Measurements from ENCODE around the gene SMAD7. TPM values are rescaled to one million over a fixed set of nuclear protein-coding genes. Genes with fewer than 3 reads are reported as not detected.
A peak's percentile ranks its signal among the peaks of the same experiment; 100 is the strongest.

Gene SMAD7
- total RNA-seq: 61.2 to 99.9 TPM (median 70.1 TPM) in 3 replicates
- long read RNA-seq, full-length matches to known transcripts: 98 of 107 reads
- long read RNA-seq, partial matches to known transcripts: 1 of 107 reads
- long read RNA-seq, other reads (novel, unspliced or antisense): 8 of 107 reads

DNA sequence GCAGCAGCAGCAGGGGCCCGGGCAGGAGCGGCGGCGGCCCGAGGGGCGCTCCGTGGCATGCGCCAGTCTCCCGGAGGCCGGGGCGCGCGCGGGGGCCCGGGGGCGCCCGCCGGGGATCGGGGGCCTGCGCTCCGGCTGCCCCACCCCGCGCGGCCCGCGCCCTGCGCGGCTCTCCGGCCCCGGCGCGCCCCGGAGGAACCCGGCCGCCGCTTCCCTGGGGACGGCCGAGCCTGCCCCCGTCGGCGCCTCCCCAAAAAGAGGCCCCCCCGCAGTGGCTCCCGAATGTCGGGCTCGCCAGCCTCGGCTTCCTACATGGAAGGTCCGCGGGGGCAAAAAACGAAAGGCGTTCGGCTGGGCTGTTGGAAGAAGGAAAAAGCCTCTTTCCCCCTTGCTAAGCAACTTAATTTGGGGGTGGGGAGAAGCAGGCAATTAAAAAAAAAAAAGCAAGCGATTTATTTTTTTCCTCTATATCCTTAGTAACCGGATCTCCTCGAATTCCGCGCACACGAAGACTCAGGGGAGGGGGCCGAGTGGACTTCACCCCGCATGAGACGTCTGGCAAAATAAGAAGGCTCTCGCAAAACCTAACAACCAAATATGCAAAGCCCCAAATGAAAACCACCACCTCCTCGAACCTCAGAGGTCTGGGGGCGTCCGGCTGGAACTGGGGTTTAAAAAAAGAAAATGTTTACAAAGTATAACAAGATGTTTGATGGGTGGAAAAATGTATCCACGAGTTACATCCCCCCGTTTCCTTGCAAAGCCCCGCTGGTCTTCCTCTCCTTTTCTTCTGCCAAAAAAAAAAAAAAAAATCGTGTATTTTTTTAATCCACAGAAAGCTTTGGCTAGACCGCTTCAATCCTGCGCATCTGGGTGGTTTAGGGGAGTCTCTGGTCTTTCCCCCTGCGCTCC is at the start of gene SMAD7:
SMAD7 (minus strand) TSS at position 430 of the 912 bp plus-strand sequence. CDS start 541 bp downstream, outside the sequence.
- H3K4me3 Mint-ChIP-seq (ENCODE audit: unreplicated experiment): peak within 1 kb of the TSS; percentile 90
- H3K4me1 Mint-ChIP-seq (ENCODE audit: low read depth): peaks cover 38% of the 10 kb centered on the region
- no peaks in the 10 kb centered on the region for H3K9me3 Mint-ChIP-seq (ENCODE audit: low read depth)
- H3K27ac Mint-ChIP-seq (ENCODE audit: unreplicated experiment): peak within 1 kb of the TSS; percentile 95
- peaks cover 33% of the 10 kb centered on the region for H3K36me3 Mint-ChIP-seq (ENCODE audit: low read depth)
- no peak for TF ChIP-seq CTCF (IDR thresholded peaks at IDR 0.05)
- H3K27me3 Mint-ChIP-seq (ENCODE audit: low read depth): no peaks in the 10 kb centered on the region
- no peak for DNase-seq (ENCODE audit: low spot score)

- no peaks in the 10 kb centered on the region for H3K9me3 Mint-ChIP-seq (ENCODE audit: low read depth)
- no peak for DNase-seq (ENCODE audit: low spot score)
- no peak for TF ChIP-seq CTCF (IDR thresholded peaks at IDR 0.05)
- no peaks in the 10 kb centered on the region for H3K36me3 Mint-ChIP-seq (ENCODE audit: low read depth)
- H3K4me1 Mint-ChIP-seq (ENCODE audit: low read depth): peaks cover 52% of the 10 kb centered on the region
- H3K27me3 Mint-ChIP-seq (ENCODE audit: low read depth): no peaks in the 10 kb centered on the region
- no peak overlapping the region for H3K27ac Mint-ChIP-seq (ENCODE audit: unreplicated experiment)
- no peak overlapping the region for H3K4me3 Mint-ChIP-seq (ENCODE audit: unreplicated experiment)
Observed at GRCh38 chr18:48999569-48999968, 48.8 kb upstream of the SMAD7 start.

DNA sequence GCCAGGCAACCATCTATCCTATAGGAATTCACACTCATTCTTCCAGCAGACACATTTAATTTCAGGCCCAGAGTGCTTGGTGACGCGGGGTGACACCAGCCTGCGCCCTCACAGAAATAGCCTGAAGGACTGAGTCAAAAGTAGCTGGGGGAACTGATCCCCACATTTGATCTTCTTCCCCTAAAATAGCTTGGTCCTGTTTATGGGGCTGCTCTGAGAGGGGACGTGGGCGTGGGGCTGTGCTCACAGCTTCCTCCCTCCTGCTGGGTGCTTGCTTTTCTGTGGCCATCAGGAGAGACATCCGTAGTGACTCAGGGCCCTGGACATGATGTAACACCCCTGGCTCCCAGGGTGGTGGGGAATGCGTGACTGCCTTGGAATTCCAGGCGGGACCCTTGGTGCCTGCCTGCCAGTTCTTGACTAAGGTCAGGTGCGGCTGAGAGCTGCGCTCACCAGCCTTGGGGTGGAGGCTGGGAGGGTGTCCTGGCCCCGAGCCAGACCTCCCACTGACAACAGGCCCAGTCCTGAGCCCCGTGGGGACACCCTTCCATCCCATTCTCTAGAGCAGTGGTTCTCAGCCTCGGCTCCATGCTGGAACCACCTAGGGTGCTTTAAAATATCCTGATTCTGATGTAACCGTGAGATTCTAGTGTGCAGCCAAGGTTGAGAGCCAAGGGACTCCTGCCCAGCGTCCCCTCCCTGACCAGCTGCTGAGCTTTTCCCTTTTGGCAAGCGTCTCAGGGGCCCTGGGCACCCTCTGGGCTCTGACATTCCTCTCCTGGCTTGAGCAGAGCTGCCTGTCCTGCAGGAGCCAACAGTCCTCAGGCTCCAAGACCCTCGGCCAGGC is 47.4 kb upstream of the SMAD7 start:
- Mint-ChIP-seq H3K9me3 (ENCODE audit: low read depth) (no peaks in the 10 kb centered on the region), H3K4me1 (ENCODE audit: low read depth) (peaks cover 66% of the 10 kb centered on the region), H3K27me3 (ENCODE audit: low read depth) (no peaks in the 10 kb centered on the region), H3K27ac (ENCODE audit: unreplicated experiment) (peak overlapping the region; percentile 99), H3K36me3 (ENCODE audit: low read depth) (no peaks in the 10 kb centered on the region), H3K4me3 (ENCODE audit: unreplicated experiment) (peak overlapping the region; percentile 21)
- no peak for TF ChIP-seq CTCF (IDR thresholded peaks at IDR 0.05)
- DNase-seq (ENCODE audit: low spot score): peak; percentile 97

DNA sequence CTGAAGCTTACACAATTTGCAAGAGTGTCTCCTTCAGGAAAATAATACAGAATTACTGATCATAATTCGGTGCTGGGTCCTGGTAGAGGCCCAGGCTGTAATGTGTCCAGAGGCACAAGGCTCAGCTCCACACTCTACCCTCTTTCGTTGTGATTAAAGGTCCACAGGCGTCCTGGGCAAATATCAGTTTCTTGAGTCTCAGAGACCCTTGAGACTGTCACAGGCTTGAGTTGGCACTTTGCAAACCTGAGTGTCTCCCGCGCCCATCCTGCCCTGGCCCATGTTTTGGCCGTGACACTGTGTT is 46.9 kb upstream of the SMAD7 start:
- peaks cover 72% of the 10 kb centered on the region for H3K4me1 Mint-ChIP-seq (ENCODE audit: low read depth)
- no peaks in the 10 kb centered on the region for H3K27me3 Mint-ChIP-seq (ENCODE audit: low read depth)
- H3K4me3 Mint-ChIP-seq (ENCODE audit: unreplicated experiment): peak overlapping the region; percentile 21
- no peak for TF ChIP-seq CTCF (IDR thresholded peaks at IDR 0.05)
- H3K9me3 Mint-ChIP-seq (ENCODE audit: low read depth): no peaks in the 10 kb centered on the region
- peak overlapping the region; percentile 99 for H3K27ac Mint-ChIP-seq (ENCODE audit: unreplicated experiment)
- H3K36me3 Mint-ChIP-seq (ENCODE audit: low read depth): no peaks in the 10 kb centered on the region
- DNase-seq (ENCODE audit: low spot score): no peak

- Mint-ChIP-seq H3K36me3 (ENCODE audit: low read depth) (no peaks in the 10 kb centered on the region), H3K9me3 (ENCODE audit: low read depth) (no peaks in the 10 kb centered on the region), H3K27ac (ENCODE audit: unreplicated experiment) (peak overlapping the region; percentile 99), H3K4me1 (ENCODE audit: low read depth) (peaks cover 78% of the 10 kb centered on the region), H3K27me3 (ENCODE audit: low read depth) (no peaks in the 10 kb centered on the region), H3K4me3 (ENCODE audit: unreplicated experiment) (no peak overlapping the region)
- TF ChIP-seq CTCF (IDR thresholded peaks at IDR 0.05): peak; percentile 37
- peak; percentile 60 for DNase-seq (ENCODE audit: low spot score)
Observed at GRCh38 chr18:48996901-48997463, 46.2 kb upstream of the SMAD7 start.

Data from chondrocyte (in vitro differentiated cells).